HG03064 (cell line): ENCODE data around the gene YWHAH.
"Not testable (repeated sequence)": the region's sequence is repeated elsewhere in the genome, so short reads cannot be mapped to it uniquely, and the experiment has no call there.

Source experiments
- ATAC-seq: cut with Tn5 transposase; IDR thresholded peaks from one replicate; pipeline ENCODE4 v1.9.1; 2021; ENCODE audit warnings: low read depth; ENCODE audit not compliant: unreplicated experiment

Gene YWHAH

DNA sequence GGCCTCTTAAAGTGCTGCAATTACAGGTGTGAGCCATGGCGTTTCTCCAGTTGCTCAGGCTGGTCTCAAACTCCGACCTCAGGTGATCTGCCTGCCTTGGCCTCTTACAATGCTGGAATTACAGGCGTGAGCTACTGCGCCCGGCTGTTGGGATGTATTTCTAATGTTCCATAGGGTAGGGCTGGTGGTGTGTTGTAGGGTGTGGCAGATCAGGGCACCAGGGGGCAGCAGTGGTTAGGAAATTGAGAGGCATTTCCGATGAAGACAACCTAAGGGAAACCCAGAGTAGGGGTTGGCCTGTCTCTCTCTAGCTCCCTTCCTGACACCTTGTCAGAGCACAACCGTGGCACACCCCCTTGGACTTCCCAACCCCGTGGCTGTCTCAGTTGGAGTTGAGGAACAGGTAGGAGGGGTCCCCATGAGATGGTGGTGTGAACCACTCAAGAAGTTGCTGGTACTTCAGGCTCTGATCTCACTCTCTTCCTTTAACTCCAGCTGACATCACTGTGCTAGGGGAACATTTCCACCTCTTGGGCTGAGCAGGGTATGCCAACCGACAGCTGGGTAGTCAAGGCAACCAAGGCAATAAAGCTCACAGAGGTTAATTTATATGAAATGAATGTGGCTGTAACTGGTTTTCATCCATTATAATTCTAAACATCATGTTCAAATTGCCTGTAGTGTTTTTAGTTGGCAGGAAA lies 33.0 kb downstream of the YWHAH start:
- ATAC-seq: no peak

DNA sequence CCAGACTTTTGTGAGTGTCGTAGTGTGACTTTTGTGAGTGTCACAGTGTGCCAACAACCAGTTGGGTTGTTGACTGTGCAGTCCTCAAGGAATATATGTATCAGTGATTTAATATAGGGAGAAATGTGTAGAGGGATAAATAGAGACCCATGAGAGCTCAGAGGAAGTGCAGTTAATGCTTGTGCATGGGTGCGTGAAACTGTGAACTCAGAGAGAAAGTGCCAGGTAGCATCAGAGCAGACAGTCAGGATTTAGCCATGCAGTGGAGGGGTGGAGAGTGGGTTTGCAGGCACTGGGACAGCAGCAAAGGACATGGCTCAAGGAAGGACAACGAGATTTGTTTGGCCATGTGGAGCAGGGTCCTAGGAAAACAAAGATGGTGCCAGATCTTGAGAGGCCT lies 33.6 kb downstream of the YWHAH start:
- no peak for ATAC-seq

DNA sequence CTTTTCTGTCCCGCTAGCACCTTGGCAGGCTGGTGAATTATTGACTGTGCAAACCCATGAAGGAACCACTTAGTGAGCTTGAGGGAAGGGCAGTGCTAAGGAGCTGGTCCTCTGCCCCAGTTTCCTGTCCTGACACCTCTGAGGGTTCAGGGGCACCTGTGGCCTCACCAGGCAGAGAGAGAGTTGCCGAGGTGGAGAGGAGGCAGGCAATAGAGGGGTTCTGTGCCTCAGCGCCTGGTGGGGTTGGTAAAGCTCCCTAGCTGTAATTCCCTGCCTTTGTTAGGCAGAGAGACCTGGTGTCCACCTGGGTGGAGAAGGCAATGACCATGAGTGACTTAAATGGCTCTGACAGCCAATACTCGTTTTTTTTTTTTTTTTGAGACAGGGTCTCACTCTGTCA lies 36.3 kb downstream of the YWHAH start:
- no peak for ATAC-seq

DNA sequence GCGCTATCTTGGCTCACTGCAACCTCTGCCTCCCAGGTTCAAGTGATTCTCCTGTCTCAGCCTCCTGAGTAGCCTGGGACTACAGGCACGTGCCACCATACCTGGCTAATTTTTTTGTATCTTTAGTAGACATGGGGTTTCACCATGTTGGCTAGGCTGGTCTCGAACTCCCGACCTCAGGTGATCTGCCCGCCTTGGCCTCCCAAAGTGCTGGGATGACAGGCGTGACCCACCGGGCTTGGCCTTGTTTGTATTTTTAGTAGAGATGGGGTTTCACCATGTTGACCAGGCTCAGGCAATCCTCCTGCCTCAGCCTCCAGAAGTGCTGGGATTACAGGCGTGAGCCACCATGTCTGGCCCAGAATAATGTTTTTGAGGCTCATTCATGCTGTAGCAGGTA lies 37.6 kb downstream of the YWHAH start:
- not testable (repeated sequence) for ATAC-seq

DNA sequence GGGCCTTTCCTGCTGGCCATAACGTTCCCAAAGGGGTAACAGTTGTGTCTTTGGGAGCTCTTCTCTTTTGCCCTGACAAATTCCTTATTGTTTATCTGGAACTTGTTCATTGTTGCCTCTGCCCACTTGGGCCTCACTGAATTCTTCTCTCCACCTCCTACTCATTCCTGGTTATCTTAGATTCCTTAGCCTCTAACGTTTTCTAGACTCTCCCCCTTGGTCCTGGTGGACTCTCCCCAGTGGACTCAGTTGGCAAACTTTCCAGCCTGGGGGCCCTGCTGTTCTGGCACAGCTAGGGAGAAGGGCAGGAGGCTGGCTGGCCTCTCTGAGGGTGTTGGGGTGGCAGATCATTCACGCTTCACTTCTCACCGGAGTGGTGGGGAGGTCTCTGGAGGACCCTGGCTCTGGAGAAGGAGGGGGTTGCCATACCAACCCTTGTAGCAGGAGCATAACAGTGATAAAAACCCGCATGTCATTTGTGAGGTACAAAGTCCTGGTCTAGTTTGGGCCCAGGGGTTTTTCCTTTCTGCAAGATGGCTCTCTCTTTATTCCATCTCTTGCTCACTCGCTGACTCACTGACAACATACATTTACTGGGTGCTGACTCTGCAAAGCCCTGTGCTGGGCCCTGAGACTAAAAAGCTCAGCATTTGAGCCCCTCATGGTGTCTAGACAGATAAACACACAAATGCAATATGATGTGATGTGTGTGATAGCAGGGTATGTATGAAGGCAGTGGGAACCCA lies 39.7 kb downstream of the YWHAH start:
- no peak for ATAC-seq

DNA sequence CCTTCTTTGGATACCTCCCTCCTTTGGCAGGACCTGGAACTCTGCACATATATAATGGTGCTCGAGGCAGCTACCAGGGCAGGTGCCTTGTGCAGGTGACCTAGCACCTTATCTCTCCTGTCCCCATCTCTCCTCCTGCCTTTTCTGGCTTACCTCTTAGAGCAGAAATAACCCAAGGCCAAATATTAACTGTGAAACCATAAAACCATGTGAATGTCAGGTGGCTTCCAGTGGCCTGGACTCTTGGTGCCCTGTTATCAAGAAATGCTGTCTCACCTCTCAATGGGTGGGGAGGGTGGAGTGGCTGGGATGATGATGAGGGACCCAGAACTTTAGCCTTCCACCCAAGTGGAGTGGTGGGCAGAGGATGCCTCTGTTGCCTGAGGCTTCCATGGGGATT lies 42.9 kb downstream of the YWHAH start:
- ATAC-seq: no peak

DNA sequence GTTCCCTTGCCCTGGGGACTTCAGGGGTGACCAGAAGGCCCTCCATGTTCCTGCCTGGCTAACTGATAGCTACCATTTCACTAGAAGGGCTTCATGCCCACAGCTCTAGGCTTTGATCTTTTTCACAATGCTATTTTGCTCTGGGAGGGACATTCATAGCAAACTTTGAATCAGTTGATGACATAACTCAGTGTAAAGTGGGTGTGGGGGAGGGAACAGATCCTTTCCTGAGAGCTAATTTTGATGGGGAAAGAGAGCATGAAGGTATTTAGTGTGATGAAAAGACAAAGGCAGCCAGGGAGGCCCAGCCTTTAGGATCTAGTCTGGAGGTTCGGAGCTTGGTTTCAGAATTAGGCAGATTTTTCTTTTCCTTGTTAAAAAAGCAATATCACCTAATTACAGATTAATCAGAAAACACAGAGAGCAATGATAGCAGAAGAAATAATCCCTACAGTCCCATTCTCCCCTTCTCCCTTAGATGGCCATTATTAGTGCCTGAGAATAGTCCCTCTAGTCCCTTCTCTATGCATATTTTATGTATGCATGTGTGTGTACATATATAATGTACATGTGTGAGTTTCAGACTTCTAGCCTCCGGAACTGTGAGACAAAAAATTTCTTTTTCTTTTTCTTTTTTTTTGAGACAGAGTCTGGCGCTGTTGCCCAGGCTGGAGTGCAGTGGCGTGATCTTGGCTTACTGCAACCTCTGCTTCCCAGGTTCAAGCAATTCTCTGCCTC lies 46.9 kb downstream of the YWHAH start:
- ATAC-seq: no peak

DNA sequence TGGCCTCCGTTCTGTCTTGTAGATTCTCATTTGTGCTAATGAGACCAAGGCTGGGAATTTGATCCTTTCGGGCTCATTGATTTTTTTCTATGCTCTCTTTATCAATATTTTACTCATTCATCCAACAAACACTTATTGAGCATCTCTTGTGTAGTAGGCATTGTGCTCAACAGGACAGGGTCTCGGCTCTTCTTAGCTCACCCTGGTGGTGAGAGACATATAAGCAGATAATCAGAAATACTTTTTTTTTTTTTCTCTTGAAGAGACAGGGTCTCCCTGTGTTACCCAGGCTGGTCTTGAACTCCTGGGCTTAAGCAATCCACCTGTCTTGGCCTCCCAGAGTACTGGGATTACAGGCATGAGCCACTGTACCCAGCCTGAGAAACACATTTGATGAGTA lies 50.7 kb downstream of the YWHAH start:
- no peak for ATAC-seq

DNA sequence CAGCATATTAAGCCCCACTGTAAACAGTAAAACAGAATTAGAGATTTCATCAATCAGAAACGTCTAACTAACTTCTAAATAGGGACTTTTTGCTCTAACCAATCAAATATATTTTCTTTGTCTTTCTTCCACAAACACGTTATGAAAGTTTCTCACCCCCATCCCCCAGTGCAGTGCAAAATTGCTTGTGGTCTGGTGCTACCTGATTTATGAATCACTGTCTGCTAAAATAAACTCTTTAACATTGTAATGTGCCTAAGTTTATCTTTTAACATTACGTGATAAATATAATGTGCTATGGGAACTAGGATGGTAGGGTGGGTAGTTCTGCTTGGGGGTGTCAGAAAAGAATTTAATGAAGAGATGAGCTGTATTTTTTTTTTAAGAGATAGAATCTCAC lies 51.5 kb downstream of the YWHAH start:
- ATAC-seq: no peak

DNA sequence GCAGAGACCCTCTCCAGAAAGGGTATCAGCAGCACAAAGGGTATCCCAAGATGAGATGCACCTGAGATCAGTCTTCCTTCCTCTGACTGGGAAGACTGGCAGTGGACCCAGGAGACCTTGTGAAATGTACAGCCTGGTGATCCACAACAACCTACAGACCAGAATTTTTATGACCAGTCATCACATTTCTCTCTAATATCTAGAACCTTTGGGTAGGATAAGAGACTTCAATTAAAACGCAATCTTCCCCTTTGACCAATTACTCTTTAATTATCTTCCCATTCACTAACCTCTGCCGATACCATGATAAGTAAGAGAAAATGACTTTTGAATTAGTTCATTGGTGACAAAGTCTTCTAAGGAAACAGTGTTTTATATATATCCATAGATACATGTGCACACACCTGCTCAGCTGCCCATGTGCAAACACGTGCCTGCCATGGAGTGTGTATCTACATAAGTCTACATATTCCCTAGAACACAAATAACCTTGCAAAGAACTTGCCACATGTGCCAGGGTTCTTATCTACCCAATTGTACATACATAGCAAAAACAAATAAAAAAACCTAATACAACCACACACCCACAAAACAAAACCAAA lies 54.5 kb downstream of the YWHAH start:
- ATAC-seq: no peak

DNA sequence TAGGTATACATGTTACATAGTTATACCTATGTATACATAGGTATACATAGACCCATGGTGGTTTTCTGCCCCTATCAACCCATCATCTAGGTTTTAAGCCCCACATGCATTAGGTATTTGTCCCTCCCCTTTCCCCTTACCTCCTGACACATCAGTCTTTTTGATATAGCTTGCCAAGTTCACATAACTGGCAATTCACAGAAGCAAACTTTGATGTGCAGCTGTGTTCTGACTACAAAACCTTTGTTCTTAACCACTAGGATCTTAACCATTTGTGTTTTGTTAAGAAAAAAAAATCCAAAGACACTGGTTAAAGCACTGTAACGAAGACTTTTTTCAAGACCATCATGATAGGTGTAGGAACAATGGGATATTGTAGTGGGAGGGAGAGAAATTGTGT lies 55.8 kb downstream of the YWHAH start:
- ATAC-seq: no peak

DNA sequence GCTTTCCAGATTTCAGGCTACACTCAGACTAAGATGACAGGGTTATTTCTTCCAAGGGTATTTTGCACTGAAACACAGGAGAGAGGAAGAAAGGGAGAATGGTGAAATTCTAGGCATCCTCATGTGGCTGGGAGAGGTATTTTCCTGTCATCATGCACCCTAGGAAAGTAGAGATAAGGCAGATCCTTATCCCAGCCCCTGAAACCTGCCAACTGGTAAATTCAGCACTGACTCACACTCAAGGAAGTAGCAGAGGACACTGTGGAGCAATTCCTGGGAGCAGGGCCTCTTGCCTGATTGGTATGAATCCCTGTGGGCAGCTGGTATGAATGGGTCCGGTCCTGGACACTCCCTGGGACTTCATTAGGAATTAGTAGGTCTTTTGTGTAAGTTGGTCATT lies 61.1 kb downstream of the YWHAH start:
- ATAC-seq: no peak
